ENCODE data around the gene HENMT1. TPM values are rescaled to one million over a fixed set of nuclear protein-coding genes. Genes with fewer than 3 reads are reported as not detected.
A peak's percentile ranks its signal among the peaks of the same experiment; 100 is the strongest.

The HENMT1 gene
- total and polyA plus RNA-seq, 4 donors = 3.4 to 7.8 (median 4.7) TPM

- Histone ChIP-seq H3K4me1 (ENCODE audit: control insufficient read depth in 5 of 5, insufficient read depth in 5 of 5, low read length in 5 of 5) (peaks cover 0 to 4% (median under 1%) of the 10 kb centered on the region in 5 donors), H3K36me3 (ENCODE audit: control insufficient read depth in 4 of 4, insufficient read depth in 4 of 4, low read length in 4 of 4) (peaks cover 0 to 22% (median 9%) of the 10 kb centered on the region in 4 donors), H3K27ac (ENCODE audit: low read depth in 1 of 2, low read length in 1 of 2) (no peak overlapping the region), H3K9me3 (ENCODE audit: control insufficient read depth in 4 of 4, insufficient read depth in 3 of 4, low read length in 3 of 4) (no peaks in the 10 kb centered on the region), H3K27me3 (ENCODE audit: control insufficient read depth in 3 of 3, insufficient read depth in 3 of 3, low read length in 2 of 3) (no peaks in the 10 kb centered on the region), H3K9ac (ENCODE audit: insufficient read depth in 1 of 2, low read length in 2 of 2) (no peak overlapping the region), H3K4me3 (no peak overlapping the region)
- ATAC-seq (ENCODE audit: insufficient read depth, low FRiP score) = no peak
- no peak for DNase-seq
- TF ChIP-seq, protein P1, sequence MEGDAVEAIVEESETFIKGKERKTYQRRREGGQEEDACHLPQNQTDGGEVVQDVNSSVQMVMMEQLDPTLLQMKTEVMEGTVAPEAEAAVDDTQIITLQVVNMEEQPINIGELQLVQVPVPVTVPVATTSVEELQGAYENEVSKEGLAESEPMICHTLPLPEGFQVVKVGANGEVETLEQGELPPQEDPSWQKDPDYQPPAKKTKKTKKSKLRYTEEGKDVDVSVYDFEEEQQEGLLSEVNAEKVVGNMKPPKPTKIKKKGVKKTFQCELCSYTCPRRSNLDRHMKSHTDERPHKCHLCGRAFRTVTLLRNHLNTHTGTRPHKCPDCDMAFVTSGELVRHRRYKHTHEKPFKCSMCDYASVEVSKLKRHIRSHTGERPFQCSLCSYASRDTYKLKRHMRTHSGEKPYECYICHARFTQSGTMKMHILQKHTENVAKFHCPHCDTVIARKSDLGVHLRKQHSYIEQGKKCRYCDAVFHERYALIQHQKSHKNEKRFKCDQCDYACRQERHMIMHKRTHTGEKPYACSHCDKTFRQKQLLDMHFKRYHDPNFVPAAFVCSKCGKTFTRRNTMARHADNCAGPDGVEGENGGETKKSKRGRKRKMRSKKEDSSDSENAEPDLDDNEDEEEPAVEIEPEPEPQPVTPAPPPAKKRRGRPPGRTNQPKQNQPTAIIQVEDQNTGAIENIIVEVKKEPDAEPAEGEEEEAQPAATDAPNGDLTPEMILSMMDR (IDR thresholded peaks at IDR 0.05; ENCODE audit: control extremely low read depth, extremely low read depth) = no peak
- WGBS, 2 donors = 48 to 70% methylated on average over 2 of the region's 2 CpGs
These were observed 45.3 kb downstream of the HENMT1 start for GRCh38 chr1:108615544-108615943.

DNA sequence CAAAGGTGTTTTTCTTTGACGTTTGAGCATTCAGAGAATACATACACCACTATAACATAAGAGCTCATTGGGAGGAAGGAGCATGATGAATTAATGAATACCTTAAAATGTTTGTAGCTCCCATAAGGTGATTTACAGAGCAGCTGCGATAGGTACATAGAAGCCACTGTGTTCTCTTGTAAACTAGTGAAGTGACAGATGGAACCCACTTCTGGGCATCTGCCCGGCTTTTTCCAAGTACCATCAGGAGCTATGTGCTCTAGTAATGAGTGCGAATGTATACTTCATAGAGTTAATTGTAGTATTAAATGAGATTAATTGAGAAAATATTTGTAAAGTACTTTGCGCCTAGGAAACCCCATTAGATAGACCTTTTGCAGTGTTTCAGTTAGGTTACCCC lies 48.4 kb downstream of the HENMT1 start:
- TF ChIP-seq, protein P1 (IDR thresholded peaks at IDR 0.05; ENCODE audit: control extremely low read depth, extremely low read depth) = no peak
- Histone ChIP-seq H3K9me3 (ENCODE audit: control insufficient read depth in 4 of 4, insufficient read depth in 3 of 4, low read length in 3 of 4) (no peaks in the 10 kb centered on the region), H3K36me3 (ENCODE audit: control insufficient read depth in 4 of 4, insufficient read depth in 4 of 4, low read length in 4 of 4) (peaks cover 0 to 18% (median 11%) of the 10 kb centered on the region in 4 donors), H3K4me3 (no peak overlapping the region), H3K9ac (ENCODE audit: insufficient read depth in 1 of 2, low read length in 2 of 2) (no peak overlapping the region), H3K27me3 (ENCODE audit: control insufficient read depth in 3 of 3, insufficient read depth in 3 of 3, low read length in 2 of 3) (no peaks in the 10 kb centered on the region), H3K27ac (ENCODE audit: low read depth in 1 of 2, low read length in 1 of 2) (no peak overlapping the region), H3K4me1 (ENCODE audit: control insufficient read depth in 5 of 5, insufficient read depth in 5 of 5, low read length in 5 of 5) (peaks cover 0 to 17% (median 7%) of the 10 kb centered on the region in 5 donors)
- WGBS, 2 donors = 84 to 94% methylated on average over 5 of the region's 5 CpGs
- DNase-seq (no peak), ATAC-seq (ENCODE audit: insufficient read depth, low FRiP score) (no peak)

GRCh38 chr1:108611984-108612383 lies 48.9 kb downstream of the HENMT1 start:
- DNase-seq = no peak
- ATAC-seq (ENCODE audit: insufficient read depth, low FRiP score) = no peak
- no peak overlapping the region for H3K9ac ChIP-seq (ENCODE audit: insufficient read depth in 1 of 2, low read length in 2 of 2)
- H3K27me3 ChIP-seq (ENCODE audit: control insufficient read depth in 3 of 3, insufficient read depth in 3 of 3, low read length in 2 of 3) = no peaks in the 10 kb centered on the region
- peaks cover 2 to 18% (median 9%) of the 10 kb centered on the region in 4 donors for H3K36me3 ChIP-seq (ENCODE audit: control insufficient read depth in 4 of 4, insufficient read depth in 4 of 4, low read length in 4 of 4)
- peaks cover 0 to 17% (median 7%) of the 10 kb centered on the region in 5 donors for H3K4me1 ChIP-seq (ENCODE audit: control insufficient read depth in 5 of 5, insufficient read depth in 5 of 5, low read length in 5 of 5)
- no peak overlapping the region for H3K27ac ChIP-seq (ENCODE audit: low read depth in 1 of 2, low read length in 1 of 2)
- WGBS, 2 donors = 56 to 70% methylated on average over 4 of the region's 4 CpGs
- no peaks in the 10 kb centered on the region for H3K9me3 ChIP-seq (ENCODE audit: control insufficient read depth in 4 of 4, insufficient read depth in 3 of 4, low read length in 3 of 4)
- TF ChIP-seq, protein P1 (IDR thresholded peaks at IDR 0.05; ENCODE audit: control extremely low read depth, extremely low read depth) = no peak
- H3K4me3 ChIP-seq = no peak overlapping the region

GRCh38 chr1:108610073-108610472 lies 50.8 kb downstream of the HENMT1 start:
- peak; percentile 19 to 70 (median 54) for DNase-seq
- WGBS, 2 donors = 41 to 68% methylated on average over 2 of the region's 2 CpGs
- Histone ChIP-seq H3K27me3 (ENCODE audit: control insufficient read depth in 3 of 3, insufficient read depth in 3 of 3, low read length in 2 of 3) (no peaks in the 10 kb centered on the region), H3K9me3 (ENCODE audit: control insufficient read depth in 4 of 4, insufficient read depth in 3 of 4, low read length in 3 of 4) (no peaks in the 10 kb centered on the region), H3K36me3 (ENCODE audit: control insufficient read depth in 4 of 4, insufficient read depth in 4 of 4, low read length in 4 of 4) (peaks cover 2 to 18% (median 8%) of the 10 kb centered on the region in 4 donors), H3K4me3 (no peak overlapping the region), H3K27ac (ENCODE audit: low read depth in 1 of 2, low read length in 1 of 2) (no peak overlapping the region), H3K9ac (ENCODE audit: insufficient read depth in 1 of 2, low read length in 2 of 2) (no peak overlapping the region), H3K4me1 (ENCODE audit: control insufficient read depth in 5 of 5, insufficient read depth in 5 of 5, low read length in 5 of 5) (peaks cover 0 to 17% (median 7%) of the 10 kb centered on the region in 5 donors)
- peak; percentile 67 for ATAC-seq (ENCODE audit: insufficient read depth, low FRiP score)
- TF ChIP-seq, protein P1 (IDR thresholded peaks at IDR 0.05; ENCODE audit: control extremely low read depth, extremely low read depth) = no peak

All from lung (tissue), 12 donors.